Right renal cortex interstitium (tissue), 3 donors: ENCODE measurements around the gene UCHL1. TPM values are rescaled to one million over a fixed set of nuclear protein-coding genes. Genes with fewer than 3 reads are reported as not detected.
"Not testable (repeated sequence)": the region's sequence is repeated elsewhere in the genome, so short reads cannot be mapped to it uniquely, and the experiment has no call there.

ENCODE experiments used
- DNase-seq, 3 donors: peaks; one replicate each; pipeline ENCODE4 v3.0.0-alpha.2; 2013; ENCODE audit warnings: low read depth in 3 of 3, low spot score in 2 of 3
- polyA plus RNA-seq, 3 donors: library from polyadenylated mRNA; unstranded; fragments of 120-200 nt; gene quantifications; one replicate each; pipeline ENCODE4 v1.2.1, GENCODE V29; 2013; ENCODE audit not compliant: insufficient read length in 3 of 3

The UCHL1 gene
- polyA plus RNA-seq, 3 donors, result 103 to 119 (median 118) TPM

DNA sequence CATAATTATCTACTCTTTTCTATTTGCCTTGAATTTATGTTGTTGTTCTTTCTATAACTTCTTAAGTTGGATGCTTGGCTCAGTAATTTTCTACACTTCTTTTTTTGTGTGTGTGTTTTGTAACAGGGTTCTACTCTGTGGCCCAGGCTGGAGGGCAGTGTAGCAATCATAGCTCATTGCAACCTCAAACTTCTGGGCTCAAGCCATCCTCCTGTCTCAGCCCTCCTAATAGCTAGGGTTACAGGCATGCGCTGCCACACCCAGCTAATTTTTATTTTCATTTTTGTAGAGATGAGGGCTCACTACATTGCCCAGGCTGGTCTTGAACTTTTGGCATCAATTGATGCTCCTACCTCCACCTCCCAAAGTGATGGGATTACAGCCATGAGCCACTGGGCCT, 20.7 kb upstream of the UCHL1 start:
- no peak for DNase-seq

- DNase-seq, result no peak
These were observed 20.2 kb upstream of the UCHL1 start for GRCh38 chr4:41236508-41236907.

DNA sequence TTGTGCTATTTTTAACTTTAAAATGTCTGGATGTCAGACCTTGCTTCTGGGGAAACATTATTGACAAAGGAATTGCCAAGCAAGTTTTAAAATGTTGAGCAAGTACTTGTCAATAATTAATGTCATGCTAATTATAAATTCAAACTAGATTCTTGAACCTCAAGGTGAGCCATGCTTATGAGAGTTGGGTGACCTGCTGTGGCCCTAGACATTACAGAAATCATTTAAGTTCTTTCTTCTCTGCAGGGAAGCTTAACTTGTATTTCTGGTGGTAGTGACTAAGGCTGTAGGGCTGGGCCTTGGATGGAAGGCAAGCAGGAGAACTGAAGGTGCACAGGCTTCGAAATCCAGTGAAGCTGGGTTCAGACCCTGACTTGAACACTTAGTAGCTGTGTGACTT, 14.8 kb upstream of the UCHL1 start:
- no peak for DNase-seq

DNA sequence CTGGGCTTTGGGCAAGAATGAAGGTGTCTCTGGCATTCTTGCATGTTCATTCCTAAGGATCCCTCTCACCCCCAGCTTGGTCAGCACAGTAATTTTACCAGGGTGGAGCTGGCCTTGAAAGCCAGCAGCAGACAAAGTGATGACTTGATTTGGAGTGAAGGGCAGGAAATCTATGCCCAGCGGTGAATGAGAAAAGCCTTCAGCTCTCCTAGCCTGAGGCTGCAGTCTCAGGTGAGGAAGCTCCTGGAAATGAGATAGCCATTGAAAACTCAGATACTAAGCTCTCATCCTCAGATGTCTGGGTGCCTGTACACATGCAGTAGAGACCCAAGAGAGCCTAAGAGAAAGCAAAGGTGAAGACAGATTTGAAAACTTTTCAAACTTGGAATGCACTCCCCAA, 10.7 kb upstream of the UCHL1 start:
- no peak for DNase-seq

- DNase-seq, result no peak
These were observed 493 bp upstream of the UCHL1 start for GRCh38 chr4:41256131-41256739.

- DNase-seq, result no peak
These were observed 651 bp downstream of the UCHL1 start for GRCh38 chr4:41257257-41257901.

DNA sequence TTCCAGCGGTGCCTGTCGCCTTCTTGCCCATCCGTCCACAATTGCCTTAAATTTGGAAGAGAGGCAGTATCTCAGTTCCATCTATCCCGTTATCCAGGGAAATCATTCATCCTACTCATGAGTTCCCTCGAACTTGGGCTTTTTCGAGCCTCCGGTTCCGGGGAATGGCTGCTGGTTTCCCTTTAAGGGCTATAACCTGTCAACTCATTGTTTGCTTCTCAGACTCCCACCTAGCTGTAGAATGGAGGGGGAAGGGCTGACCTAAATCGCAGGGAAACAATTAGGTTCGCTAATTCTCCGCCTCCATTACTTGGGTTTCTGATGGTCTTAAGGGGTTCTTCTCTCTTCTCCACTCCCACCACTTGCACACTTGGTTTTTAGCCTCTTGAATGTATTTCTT, 1.2 kb downstream of the UCHL1 start:
- no peak for DNase-seq

GRCh38 chr4:41258783-41259182, 2.1 kb downstream of the UCHL1 start:
- DNase-seq, result no peak

DNA sequence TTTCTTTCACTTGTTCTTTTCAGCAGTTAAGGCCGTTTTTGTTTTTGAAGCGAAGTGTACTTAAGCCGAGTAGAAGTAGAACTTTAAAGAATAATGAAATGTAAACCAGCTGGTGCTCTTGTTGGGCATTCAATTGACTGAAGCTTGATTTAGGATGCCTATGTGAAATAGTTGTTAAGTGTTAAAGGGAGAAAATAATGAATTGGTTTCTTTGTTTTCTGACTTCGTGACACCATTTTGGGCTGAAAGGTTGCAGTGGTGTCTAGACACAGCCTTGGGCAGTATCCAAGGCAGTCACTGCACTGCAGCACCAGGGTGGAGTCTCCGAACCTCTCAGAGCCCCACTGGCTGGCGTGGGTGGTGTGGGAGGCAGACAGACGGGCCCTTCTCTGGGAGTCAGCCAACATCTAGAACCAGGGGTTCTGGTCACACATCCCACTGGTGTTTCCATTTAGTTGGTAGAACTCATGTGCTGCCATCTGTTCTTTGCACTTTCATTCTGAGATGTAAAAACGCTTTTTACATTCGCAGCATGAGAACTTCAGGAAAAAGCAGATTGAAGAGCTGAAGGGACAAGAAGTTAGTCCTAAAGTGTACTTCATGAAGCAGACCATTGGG, 3.5 kb downstream of the UCHL1 start:
- no peak for DNase-seq

GRCh38 chr4:41262198-41262597, 5.5 kb downstream of the UCHL1 start:
- no peak for DNase-seq

- DNase-seq, result no peak
These were observed 7.5 kb downstream of the UCHL1 start for GRCh38 chr4:41264212-41264611.

GRCh38 chr4:41267997-41268396, 11.3 kb downstream of the UCHL1 start:
- no peak for DNase-seq

GRCh38 chr4:41268721-41269517, 12.2 kb downstream of the UCHL1 start:
- DNase-seq, result no peak

GRCh38 chr4:41269682-41270081, 13.0 kb downstream of the UCHL1 start:
- DNase-seq, result no peak

GRCh38 chr4:41275931-41276330, 19.2 kb downstream of the UCHL1 start:
- DNase-seq, result not testable (repeated sequence)

DNA sequence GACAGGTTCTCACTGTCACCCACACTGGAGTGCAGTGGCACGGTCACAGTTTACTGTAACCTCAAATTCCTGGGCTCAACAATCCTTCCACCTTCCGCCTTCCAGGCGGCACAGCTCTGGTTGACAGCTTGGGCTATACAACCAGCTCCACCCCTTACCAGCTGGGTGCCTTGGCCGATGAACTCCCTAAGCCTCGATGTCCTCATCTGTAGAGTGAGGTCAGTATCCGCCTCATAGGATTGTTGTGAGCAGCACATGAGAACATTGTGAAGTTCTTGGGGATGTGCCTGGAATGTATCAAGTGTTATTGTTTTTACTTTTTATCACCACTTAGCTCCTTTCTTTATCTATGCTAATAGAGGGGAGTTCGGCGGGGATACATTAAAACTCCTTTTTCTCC, 23.3 kb downstream of the UCHL1 start:
- DNase-seq, result no peak

GRCh38 chr4:41281038-41281634, 24.4 kb downstream of the UCHL1 start:
- DNase-seq, result peak in 2 of 3 donors; percentile 63 to 72

GRCh38 chr4:41282366-41282765, 25.6 kb downstream of the UCHL1 start:
- no peak for DNase-seq

DNA sequence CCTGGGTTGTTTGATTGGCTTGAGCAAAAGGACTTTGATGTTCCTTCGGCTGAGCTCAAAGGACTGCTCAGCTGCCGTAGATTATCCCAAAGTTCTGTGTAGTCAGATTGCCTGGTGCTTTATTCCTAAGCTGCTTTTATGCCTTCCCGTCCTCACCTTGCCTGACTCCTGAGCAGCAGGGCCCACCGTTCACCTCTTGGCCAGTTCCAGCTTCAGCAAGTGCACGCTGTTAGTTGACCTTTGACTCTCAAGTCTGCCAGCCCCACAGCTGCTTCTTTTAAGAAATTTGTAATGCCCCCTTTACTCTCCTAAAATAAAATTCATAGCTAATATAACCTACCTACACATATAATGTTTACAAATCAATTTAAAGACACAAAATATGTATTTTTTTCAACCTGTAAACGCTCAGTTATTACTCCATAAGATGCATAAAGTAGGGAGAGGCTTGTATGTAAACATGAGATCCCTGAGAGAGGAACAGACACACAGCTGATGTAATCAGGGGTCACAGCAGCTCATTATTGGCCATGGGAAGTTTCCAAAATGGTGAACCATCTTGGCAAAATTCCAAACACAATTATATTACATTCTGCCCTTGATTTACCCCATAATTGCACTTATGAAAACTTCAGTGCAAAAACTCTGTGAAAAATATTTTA, 28.6 kb downstream of the UCHL1 start:
- DNase-seq, result no peak

- DNase-seq, result no peak
These were observed 29.1 kb downstream of the UCHL1 start for GRCh38 chr4:41285864-41286235.

DNA sequence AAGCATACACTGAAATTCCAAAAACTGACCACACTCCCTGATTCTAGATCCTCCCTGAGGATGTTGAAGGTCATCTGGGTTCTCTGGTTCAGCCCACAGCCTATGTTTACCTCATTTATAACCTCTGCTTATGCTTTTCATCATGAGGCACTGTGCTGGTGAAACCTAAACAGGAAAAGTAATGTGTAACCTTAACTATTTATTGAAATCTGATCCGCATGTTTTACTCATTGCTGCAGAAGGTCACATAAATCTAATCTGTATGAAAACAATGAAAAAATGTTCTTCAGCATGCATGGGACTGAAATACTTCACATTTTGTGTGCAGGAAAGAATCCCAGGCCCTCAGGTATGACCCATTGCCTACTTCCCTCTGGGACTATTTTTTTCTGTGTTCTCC, 30.3 kb downstream of the UCHL1 start:
- DNase-seq, result peak in 1 of 3 donors; percentile 13
